ENCODE data around the gene MYO3A.

Gene MYO3A

DNA sequence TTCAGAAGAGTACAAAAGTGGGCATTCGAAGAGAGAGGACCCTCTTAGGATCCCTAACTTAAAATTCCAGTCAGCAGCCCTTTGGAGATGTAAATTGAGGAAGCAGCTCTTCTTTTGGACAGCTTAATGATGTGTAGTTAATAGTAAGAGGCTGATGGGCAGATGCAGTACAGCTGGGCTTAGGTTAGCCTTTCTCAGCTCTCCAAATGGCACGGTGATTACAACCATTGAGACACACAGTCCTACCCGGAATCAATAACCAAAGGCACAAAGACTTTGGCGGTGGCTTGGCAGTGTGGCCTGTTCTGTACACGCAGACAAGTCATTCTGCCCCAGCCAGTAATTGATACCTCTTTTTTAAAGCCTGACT is 309.3 kb downstream of the MYO3A start:
- in situ Hi-C loops (cut with MboI; ENCODE audit: low sequenced_read_pairs), result no loop called here

- in situ Hi-C loops (cut with MboI; ENCODE audit: low sequenced_read_pairs), result no loop called here
Observed at GRCh38 chr10:26249681-26250080, 315.7 kb downstream of the MYO3A start.

DNA sequence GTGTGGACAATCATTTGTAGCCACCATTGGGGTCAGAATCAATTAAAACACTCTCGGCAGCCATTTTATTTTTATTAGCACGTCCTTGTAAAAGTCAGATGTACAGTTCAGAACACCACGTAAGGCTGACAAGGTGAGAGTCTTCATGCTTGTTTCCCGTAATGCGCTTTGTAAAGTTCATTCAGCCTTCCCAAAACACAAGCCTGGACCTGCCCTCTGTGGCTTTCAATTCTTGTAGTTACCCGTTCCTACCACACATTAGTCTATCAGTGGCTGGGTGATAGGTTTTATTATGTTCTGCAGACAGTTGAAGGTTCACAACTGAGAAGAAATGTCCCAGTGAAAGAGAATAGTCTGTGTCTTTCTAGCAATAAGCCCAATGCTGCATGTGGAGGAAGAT is 317.9 kb downstream of the MYO3A start:
- in situ Hi-C loops (cut with MboI; ENCODE audit: low sequenced_read_pairs), result no loop called here

DNA sequence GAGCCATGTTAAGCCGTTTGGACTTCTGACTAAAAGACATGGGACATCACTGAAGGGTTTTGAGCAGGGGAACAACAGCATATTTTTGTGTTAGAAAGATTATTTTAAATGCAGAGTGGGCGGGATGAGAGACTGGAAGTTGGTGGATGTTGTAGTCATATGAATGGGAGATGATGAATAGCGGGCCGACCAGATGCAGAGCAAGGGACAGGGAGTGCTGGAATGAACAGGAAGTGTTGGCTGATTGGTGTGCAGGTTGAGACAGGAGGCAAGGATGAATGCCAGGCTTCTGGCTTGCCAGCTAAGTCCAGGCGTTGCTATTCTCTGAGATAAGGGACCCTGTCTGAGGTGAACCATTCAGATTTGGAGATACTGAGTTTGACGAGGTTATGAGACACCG is 320.6 kb downstream of the MYO3A start:
- in situ Hi-C loops (cut with MboI; ENCODE audit: low sequenced_read_pairs), result no loop called here

DNA sequence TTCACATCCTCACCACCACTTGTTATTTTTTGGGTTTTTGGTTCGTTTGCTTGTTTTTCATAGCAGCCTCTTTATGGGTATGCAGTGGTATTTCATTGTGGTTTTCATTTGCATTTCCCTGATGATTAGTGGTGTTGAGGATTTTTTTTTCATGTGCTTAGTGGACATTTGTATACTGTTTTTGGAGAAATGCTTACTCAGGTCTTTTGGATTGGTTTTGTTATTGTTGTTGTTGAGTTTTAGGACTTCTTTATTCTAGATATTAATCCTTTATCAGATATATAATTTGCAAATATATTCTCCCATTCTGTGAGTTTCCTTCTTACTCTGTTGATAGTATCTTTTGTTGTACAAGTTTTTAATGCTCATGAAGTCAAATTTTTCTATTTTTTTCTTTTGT is 325.3 kb downstream of the MYO3A start:
- in situ Hi-C loops (cut with MboI; ENCODE audit: low sequenced_read_pairs), result no loop called here
